Effector CD8-positive, alpha-beta T cell (primary cell): ENCODE data around the gene GPR173.

ENCODE experiments used
- DNase-seq: peaks from one replicate; lab custom pipeline; 2025; lab: John Stamatoyannopoulos, UW

Gene GPR173

DNA sequence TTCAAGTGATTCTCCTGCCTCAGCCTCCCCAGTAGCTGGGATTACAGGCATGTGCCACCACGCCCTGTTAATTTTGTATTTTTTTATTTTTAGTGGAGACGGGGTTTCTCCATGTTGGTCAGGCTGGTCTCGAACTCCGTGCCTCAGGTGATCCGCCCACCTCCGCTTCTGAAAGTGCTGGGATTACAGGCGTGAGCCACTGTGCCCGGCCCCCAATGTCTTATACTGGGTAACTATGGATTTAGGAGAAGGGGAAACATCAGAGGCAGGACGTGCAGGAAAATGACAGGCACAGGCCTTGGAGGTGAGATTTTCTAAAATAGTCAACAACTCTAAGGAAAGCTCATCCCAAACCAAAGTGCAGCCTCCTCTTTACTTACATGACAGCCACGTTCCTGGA lies 22.5 kb downstream of the GPR173 start:
- no peak for DNase-seq

DNA sequence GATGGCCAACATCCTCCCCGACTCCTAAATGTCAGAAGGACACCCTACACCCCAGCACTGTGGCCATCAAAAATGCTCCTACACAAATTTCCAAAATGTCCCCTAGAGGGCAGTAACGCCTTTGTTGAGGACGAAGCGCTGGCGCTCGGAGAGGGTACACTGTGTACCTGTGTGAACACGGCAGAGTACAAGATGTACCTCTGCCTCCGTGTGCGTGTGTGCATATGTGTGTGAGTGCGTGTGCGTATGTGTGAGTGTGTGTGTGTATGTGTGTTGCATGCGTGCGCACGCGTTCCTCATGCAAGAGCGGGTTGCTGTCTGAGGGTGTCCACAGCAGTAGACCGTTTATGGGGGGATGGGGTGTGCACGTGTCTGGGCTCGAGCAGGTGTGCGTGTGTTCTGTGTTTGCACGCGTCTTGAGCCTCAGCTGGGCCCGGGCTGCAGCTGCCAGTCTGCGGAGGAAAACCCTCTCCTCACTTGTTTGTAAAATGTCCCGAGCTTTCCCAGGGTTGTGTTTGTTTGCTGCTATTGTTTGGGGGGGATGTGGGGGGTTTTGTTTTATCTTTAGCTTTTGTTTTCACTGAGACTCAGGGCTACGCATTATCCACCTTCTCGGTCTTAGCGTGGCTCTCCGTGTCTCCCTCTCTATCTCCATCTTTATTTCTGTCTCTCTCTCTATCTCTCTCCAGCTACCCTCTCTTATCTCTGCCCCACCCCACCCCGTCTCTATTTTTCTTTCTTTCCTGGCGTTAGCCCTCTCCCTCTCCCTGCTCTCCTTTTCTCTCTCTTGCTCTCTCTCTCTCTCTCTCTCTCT lies 23.2 kb downstream of the GPR173 start:
- peak; percentile 38 for DNase-seq

DNA sequence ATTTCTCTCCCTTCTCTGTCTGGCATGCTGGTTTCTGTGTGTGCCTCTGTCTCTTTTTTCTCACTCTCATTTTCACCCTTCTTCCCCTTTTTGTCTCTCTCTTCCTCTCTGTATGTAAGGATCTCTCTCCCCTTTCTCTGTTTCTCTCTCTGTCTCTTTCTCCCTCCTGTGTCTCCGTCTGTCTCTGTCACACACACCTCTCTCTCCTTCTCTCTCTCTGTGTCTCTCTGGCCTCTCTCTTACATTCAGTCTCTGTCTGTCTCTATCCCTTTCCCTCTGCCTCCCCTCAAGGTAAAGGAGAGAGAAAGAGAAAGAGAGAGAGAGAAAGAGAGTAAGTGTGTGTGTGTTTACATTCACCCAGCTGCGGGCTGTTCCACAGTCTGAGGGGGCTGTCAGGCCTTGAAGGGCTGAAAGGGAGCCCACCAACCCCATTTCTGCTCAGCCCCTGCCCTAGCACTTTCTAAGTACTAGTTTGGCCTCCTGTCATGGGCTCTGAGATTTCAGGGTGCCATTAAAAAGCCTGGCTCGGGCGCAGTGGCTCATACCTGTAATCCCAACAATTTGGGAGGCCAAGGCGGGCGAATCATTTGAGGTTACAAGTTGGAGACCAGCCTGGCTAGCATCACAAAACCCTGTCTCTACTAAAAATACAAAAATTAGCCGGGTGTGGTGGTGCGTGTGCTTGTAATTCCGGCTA lies 24.0 kb downstream of the GPR173 start:
- no peak for DNase-seq

DNA sequence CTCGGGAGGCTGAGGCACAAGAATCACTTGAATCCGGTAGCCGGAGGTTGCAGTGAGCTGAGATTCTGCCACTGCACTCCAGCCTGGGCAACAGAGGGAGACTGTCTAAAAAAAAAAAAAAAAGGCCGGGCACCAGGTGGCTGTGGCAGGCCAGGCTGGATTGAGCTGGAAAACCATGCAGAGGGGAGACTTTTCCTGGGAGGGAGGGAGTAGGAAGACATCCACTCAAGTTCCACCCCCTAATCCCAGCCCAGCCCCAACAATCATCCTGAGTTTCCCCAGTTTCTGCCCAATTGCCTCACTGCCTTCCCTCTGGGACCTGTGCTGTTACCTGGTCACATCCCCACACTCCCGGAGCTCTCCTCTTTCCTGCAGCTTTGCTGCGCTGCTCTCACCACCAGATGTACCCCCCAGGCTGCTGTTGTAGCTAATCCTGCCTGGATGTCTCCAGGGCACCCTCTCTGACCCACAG lies 24.6 kb downstream of the GPR173 start:
- no peak for DNase-seq

DNA sequence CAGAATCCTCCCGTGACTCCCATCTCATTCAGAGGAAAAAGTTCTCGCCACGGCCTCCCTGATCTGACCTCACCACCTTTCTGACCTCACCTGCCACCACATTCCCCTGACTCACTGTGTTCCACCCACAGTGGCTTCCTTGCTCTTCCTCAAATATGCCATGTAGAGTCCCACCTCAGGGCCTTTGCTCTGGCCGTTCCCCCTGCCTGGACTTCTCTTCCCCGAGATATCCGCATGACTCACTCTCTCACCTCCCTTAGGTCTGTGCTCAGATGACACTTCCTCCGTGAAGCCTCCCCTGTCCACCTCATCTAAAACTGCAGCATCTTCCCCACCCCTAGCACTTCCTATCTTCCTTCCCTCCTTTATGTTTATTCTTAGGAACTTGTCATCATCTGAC lies 26.4 kb downstream of the GPR173 start:
- no peak for DNase-seq

DNA sequence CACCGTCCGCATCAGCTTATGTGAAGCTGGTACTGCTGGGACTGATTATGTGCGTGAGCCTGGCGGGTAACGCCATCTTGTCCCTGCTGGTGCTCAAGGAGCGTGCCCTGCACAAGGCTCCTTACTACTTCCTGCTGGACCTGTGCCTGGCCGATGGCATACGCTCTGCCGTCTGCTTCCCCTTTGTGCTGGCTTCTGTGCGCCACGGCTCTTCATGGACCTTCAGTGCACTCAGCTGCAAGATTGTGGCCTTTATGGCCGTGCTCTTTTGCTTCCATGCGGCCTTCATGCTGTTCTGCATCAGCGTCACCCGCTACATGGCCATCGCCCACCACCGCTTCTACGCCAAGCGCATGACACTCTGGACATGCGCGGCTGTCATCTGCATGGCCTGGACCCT lies 28.1 kb downstream of the GPR173 start:
- DNase-seq, result no peak

DNA sequence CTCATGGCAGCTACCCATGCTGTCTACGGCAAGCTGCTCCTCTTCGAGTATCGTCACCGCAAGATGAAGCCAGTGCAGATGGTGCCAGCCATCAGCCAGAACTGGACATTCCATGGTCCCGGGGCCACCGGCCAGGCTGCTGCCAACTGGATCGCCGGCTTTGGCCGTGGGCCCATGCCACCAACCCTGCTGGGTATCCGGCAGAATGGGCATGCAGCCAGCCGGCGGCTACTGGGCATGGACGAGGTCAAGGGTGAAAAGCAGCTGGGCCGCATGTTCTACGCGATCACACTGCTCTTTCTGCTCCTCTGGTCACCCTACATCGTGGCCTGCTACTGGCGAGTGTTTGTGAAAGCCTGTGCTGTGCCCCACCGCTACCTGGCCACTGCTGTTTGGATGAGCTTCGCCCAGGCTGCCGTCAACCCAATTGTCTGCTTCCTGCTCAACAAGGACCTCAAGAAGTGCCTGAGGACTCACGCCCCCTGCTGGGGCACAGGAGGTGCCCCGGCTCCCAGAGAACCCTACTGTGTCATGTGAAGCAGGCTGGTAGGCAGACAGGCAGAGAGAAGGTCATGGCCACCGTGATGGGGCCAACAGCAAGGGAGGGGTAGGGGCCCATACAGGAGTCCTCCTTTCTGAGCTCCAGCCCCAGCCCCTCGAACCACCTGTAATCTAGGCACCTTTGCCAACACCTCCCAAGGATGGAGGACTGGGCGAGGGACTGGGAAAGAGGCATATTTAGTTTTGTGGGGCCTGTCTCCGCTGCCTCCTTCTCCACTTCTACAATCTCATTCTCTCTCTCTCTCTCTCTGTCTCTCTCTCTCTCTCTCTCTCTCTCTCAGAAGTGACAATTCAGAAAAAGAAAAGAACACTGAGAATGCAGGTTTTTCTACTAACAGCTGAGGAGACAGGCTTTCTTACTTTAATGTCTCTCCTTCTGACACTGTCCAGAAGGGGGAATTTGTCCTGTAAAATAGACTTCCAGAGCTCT lies 28.9 kb downstream of the GPR173 start:
- DNase-seq, result no peak

DNA sequence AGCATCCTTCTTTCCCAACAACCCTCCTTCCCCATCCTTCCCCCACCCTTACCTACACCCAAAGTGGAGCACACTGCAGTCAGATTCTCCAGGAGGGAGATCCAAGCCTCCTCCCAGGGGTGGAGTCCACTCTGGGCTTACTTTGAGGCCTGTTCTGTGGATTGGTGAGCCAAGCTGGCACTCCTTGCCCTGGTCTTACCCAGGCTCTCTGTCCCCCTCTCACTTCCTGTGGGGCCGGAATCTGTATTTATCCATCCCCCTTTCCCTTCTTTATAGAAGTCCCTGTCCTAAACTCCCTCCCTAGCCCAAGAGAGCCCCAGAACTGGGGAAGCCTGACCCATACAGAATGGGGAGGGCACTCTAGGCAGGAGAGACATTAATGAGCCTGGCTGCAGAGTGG lies 30.4 kb downstream of the GPR173 start:
- no peak for DNase-seq

DNA sequence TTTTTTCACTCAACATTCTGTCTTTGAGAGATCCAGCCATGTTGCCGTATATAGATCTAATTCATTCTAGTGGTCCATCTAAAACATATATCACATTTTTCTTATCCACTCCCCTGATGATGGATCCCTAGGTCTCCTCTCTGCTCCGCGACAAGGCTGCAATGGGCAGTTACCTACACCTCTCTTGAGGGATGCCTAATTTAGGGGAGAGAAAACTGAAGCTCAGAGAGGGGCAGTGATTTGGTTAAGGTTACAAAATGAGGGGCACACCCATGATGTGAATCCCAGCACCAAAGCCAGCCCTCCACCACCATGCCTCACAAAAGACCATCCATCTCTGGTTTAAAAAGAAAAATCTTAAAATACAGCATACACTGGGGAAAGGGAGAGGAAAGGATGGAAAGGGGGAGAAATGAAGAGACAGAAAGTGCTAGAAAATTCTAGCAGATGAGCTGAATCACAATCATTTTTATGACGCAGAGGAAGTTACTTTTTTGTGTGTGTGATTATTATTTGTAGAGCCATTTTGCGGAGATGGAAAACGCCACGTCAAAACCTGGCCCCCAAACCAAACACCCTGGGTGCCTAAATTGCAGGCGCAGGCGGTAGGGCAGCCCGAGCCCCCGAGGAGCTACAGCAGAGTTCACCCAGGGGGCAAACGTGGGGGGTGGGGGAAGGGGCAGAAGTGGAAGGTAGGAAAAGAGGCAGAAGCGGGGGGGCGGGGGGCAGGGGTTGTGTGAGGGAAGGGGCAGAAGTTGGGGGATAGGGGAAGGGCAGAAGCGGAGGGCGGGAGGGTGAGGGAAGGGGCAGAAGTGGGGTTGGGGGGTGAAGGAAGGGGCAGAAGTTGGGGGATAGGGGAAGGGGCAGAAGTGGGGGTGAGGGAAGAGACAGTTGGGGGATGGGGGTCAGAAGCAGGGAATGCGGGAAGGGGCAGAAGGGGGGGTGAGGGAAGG lies 32.3 kb downstream of the GPR173 start:
- peak; percentile 18 for DNase-seq

DNA sequence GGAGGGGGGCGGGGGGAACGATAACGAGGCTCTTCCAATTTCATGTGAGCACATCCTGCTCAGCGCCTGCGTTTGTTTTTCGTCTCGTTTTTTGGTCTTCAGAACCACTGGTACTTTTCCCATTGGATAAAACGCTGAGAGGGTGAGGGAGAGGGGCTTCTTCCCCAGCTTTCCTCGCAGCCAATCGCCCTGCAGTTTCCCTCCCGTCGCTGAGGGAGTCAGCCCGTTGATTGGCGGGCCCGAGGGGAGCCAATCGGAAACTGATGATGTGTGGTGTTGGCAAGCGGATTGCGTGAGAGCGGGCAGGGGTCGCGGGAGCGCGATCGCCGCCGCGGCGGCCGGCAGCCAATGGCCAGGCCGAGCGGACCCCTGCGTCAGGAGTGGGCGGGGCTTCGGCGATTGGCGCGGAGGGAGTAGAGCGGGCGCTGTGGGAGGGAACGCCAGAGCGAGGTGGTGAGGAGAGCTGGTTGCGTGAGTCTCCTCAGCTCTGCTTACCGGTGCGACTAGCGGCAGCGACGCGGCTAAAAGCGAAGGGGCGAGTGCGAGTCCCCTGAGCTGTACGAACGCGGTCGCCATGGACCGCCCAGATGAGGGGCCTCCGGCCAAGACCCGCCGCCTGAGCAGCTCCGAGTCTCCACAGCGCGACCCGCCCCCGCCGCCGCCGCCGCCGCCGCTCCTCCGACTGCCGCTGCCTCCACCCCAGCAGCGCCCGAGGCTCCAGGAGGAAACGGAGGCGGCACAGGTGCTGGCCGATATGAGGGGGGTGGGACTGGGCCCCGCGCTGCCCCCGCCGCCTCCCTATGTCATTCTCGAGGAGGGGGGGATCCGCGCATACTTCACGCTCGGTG lies 33.6 kb downstream of the GPR173 start, which contains the start of gene TSPYL2:
TSPYL2 (plus strand) TSS at position 443 of the 848 bp plus-strand sequence; CDS start at position 575, 132 bp downstream.
- peak; percentile 86 for DNase-seq

DNA sequence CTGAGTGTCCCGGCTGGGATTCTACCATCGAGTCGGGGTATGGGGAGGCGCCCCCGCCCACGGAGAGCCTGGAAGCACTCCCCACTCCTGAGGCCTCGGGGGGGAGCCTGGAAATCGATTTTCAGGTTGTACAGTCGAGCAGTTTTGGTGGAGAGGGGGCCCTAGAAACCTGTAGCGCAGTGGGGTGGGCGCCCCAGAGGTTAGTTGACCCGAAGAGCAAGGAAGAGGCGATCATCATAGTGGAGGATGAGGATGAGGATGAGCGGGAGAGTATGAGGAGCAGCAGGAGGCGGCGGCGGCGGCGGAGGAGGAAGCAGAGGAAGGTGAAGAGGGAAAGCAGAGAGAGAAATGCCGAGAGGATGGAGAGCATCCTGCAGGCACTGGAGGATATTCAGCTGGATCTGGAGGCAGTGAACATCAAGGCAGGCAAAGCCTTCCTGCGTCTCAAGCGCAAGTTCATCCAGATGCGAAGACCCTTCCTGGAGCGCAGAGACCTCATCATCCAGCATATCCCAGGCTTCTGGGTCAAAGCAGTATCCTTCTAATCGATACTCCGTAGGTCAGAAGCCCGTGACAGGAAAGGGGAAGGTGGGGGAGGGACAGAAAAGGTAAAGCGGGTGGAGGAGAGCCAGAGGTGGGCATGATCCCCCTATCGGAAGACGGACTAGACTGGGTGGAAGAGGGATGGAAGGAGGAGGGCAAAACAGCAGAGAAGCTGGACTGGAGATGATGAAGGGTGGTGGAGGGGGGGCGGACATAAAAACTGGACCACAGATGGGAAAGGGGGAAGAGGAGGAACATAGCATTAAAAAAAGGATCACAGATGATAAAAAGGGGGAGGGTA lies 34.4 kb downstream of the GPR173 start:
- no peak for DNase-seq

DNA sequence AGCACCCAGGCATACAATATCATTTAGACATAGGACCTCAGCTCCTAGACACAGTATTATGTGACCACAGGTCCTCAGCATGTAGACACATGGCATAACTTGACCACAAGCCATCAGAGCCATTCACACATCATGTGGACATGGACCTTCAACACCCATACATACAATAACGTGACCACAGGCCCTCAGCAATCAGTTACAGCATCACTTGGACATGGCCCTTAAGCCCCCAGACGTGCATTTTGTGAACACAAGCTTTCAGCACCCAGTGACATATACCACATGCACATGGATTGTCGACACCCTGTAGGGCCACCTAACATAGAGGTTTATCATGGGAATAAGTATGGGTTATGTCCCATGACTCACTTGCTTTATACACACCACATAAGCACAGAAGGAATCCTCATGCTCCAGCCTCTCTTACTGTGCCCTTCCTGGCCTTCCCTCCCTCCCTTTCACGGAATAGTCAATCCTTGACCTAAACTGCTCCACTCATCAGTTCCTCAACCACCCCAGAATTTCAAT lies 35.5 kb downstream of the GPR173 start:
- no peak for DNase-seq

DNA sequence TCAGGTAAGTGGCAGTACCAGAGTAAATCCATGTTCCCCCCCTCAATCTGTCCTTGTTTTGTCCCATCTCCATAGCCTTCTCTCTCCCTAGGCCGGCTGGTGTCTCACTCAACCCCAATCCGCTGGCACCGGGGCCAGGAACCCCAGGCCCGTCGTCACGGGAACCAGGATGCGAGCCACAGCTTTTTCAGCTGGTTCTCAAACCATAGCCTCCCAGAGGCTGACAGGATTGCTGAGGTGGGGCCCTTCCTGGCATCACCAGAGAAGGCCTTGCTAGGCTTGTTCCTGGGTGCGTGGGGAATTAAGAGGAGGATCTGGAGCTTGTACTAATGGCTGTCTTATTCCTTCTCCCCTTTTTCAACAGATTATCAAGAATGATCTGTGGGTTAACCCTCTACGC lies 36.3 kb downstream of the GPR173 start:
- no peak for DNase-seq

DNA sequence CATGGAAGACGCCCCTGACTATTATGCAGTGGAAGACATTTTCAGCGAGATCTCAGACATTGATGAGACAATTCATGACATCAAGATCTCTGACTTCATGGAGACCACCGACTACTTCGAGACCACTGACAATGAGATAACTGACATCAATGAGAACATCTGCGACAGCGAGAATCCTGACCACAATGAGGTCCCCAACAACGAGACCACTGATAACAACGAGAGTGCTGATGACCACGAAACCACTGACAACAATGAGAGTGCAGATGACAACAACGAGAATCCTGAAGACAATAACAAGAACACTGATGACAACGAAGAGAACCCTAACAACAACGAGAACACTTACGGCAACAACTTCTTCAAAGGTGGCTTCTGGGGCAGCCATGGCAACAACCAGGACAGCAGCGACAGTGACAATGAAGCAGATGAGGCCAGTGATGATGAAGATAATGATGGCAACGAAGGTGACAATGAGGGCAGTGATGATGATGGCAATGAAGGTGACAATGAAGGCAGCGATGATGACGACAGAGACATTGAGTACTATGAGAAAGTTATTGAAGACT lies 37.2 kb downstream of the GPR173 start:
- no peak for DNase-seq

DNA sequence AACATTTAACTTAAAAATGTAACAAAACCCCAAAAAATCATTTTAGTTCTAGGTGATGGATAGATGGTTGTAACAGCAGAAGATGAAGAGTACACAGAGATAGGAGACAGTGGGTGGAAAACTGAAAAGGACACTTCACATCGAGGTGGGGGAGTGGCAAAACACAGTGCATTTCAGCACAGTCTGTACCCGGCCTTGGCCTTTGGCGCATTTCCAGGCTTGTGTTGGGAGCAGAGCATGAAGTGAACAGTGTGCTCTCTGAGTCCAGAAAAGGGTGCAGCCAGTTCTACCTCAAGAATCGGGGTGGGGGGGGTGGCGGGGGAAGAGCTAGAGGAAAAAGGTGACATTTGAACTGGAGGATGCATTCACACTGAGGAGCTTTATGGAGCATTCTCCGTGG lies 37.9 kb downstream of the GPR173 start:
- no peak for DNase-seq

DNA sequence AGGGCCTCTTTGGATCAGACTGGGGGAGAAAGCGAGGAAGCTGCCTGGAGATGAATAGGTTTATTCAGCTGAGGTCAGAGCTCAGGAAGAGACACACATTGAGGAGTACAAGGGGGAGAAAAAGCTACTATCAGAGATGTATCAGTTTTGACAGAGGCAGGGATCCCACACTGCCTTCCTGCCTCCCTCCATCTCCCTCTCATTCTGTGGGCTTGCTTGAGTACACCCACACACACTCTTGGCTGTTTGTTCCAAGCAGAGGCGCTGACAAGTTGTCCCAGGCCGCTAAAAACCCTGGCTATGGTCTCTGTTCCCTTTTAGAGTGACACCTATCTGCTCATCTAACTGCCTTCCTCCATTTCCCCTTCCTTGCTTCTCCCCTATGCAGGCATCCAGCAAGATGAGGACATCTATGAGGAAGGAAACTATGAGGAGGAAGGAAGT lies 38.8 kb downstream of the GPR173 start:
- DNase-seq, result no peak

DNA sequence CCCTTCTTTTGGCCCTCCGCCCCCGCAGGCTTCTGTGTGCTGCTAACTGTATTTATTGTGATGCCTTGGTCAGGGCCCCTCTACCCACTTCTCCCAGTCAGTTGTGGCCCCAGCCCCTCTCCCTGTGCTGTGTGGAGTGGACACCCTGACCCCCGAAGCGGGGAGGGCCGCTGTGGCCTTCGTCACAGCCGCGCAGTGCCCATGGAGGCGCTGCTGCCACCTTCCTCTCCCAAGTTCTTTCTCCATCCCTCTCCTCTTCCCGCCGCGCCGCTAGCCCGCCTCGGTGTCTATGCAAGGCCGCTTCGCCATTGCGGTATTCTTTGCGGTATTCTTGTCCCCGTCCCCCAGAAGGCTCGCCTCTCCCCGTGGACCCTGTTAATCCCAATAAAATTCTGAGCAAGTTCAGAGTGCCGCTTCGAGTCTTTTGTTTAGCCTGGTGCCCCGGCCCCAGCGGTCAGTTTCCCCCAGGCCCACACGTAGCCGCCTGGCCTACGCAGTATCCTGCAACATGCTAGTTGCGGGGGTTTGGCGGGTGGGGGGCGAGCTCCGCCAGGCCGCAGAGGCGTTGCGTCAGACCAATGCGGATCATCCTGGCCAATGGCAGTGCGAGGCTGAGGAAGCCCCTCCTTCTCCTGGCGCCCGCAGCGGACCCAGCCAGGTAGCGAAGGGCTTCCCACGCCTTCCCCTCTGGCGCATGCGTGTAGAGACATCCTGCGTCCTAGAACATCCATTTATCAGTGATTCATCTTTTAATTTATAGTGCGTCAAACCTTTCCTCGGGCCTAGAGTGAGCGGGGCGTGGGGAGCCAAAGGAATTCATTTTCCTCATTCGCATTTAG lies 39.8 kb downstream of the GPR173 start:
- peak; percentile 76 for DNase-seq
